Retinal pigment epithelial cell (primary cell): ENCODE results near the gene VAV2.

Experiments
- DNase-seq: peaks from one replicate; pipeline ENCODE4 v3.0.0-alpha.2; 2010; ENCODE audit warnings: low read depth
- H3K4me3 ChIP-seq: 2 replicates; pipeline ENCODE4 v1.5.1; 2011; ENCODE audit warnings: mild to moderate bottlenecking, low read length, control low read depth, moderate library complexity
- CTCF ChIP-seq: conservative IDR thresholded peaks from 2 replicates; pipeline ENCODE4 v1.5.1; 2011; ENCODE audit warnings: low read depth, low read length, control low read depth, inconsistent platforms

The VAV2 gene

GRCh38 chr9:133974631-133975341 is 17.3 kb downstream of the VAV2 start:
- no peak overlapping the region for H3K4me3 ChIP-seq
- DNase-seq = no peak
- no peak for TF ChIP-seq CTCF

- TF ChIP-seq CTCF = no peak
- no peak overlapping the region for H3K4me3 ChIP-seq
- DNase-seq = no peak
Observed at GRCh38 chr9:133973791-133974630, 18.1 kb downstream of the VAV2 start.

GRCh38 chr9:133973111-133973790 is 18.9 kb downstream of the VAV2 start:
- DNase-seq = no peak
- no peak overlapping the region for H3K4me3 ChIP-seq
- TF ChIP-seq CTCF = no peak

- TF ChIP-seq CTCF = no peak
- H3K4me3 ChIP-seq = no peak overlapping the region
- DNase-seq = no peak
Observed at GRCh38 chr9:133971981-133972941, 19.9 kb downstream of the VAV2 start.

- no peak for TF ChIP-seq CTCF
- no peak overlapping the region for H3K4me3 ChIP-seq
- no peak for DNase-seq
Observed at GRCh38 chr9:133971121-133971951, 20.8 kb downstream of the VAV2 start.
